T-helper 1 cell (primary cell): ENCODE data around the gene C14orf132.
A peak's percentile ranks its signal among the peaks of the same experiment; 100 is the strongest.

ENCODE experiments used
- DNase-seq, 5 donors: peaks; one replicate each; pipeline ENCODE4 v3.0.0-alpha.2; 2012 to 2020

C14orf132 gene

GRCh38 chr14:96102081-96102856 is 63.1 kb downstream of the C14orf132 start:
- DNase-seq, result no peak

- DNase-seq, result no peak
Measured at GRCh38 chr14:96103075-96103474, 63.9 kb downstream of the C14orf132 start.

- DNase-seq, result no peak
Measured at GRCh38 chr14:96103560-96104460, 64.6 kb downstream of the C14orf132 start.

GRCh38 chr14:96104469-96105057 is 65.4 kb downstream of the C14orf132 start:
- DNase-seq, result no peak

- no peak for DNase-seq
Measured at GRCh38 chr14:96105089-96105925, 66.1 kb downstream of the C14orf132 start.

GRCh38 chr14:96105926-96106441 is 66.8 kb downstream of the C14orf132 start:
- DNase-seq, result no peak

GRCh38 chr14:96106891-96107290 is 67.7 kb downstream of the C14orf132 start:
- no peak for DNase-seq

GRCh38 chr14:96108061-96108795 is 69.1 kb downstream of the C14orf132 start:
- no peak for DNase-seq

GRCh38 chr14:96108911-96109310 is 69.7 kb downstream of the C14orf132 start:
- DNase-seq, result no peak

GRCh38 chr14:96109596-96110355 is 70.6 kb downstream of the C14orf132 start:
- DNase-seq, result no peak

- no peak for DNase-seq
Measured at GRCh38 chr14:96112032-96112431, 72.9 kb downstream of the C14orf132 start.

- no peak for DNase-seq
Measured at GRCh38 chr14:96114002-96114401, 74.8 kb downstream of the C14orf132 start.

GRCh38 chr14:96117101-96117897 is 78.1 kb downstream of the C14orf132 start:
- DNase-seq, result peak in 1 of 5 donors; percentile 9

GRCh38 chr14:96117960-96118359 is 78.8 kb downstream of the C14orf132 start:
- DNase-seq, result no peak

GRCh38 chr14:96118391-96118790 is 79.2 kb downstream of the C14orf132 start:
- DNase-seq, result no peak

- DNase-seq, result peak in 1 of 5 donors; percentile 62
Measured at GRCh38 chr14:96119947-96120346, 80.8 kb downstream of the C14orf132 start.

- DNase-seq, result no peak
Measured at GRCh38 chr14:96120392-96120791, 81.2 kb downstream of the C14orf132 start.

- no peak for DNase-seq
Measured at GRCh38 chr14:96120941-96121340, 81.8 kb downstream of the C14orf132 start.

- no peak for DNase-seq
Measured at GRCh38 chr14:96121660-96122395, 82.7 kb downstream of the C14orf132 start.
